GM18519 (cell line): ENCODE results near the gene GNAI2.
"Not testable (repeated sequence)": the region's sequence is repeated elsewhere in the genome, so short reads cannot be mapped to it uniquely, and the experiment has no call there.

ENCODE experiments used
- ATAC-seq: cut with Tn5 transposase; IDR thresholded peaks from one replicate; pipeline ENCODE4 v1.9.1; 2021; ENCODE audit warnings: mild to moderate bottlenecking, moderate library complexity; ENCODE audit not compliant: unreplicated experiment, low FRiP score

GNAI2 gene

DNA sequence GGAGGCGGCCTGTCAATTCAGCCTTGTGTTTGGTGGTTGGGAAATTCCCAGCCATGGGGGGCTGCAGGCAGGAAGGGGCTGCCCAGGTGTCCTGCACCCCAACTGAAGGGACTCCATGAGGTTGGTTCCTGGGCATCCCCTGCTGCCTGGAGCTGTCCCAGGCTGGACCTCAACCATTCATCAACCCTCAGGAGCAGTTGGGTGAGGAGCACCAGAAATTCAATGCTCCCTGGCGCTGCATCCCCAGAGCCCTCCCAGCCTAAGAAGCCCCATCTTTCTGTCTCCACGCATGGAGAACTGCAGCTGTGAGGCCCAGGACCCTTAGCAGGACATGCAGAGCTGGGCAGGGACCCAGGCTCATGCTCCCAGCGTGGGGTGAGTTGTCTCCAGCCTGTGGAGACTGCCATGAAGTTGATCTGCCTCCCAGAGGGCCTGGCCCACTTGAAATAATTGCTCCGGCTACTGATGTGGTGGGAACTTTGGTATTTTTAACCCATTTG is 25.0 kb downstream of the GNAI2 start:
- no peak for ATAC-seq

DNA sequence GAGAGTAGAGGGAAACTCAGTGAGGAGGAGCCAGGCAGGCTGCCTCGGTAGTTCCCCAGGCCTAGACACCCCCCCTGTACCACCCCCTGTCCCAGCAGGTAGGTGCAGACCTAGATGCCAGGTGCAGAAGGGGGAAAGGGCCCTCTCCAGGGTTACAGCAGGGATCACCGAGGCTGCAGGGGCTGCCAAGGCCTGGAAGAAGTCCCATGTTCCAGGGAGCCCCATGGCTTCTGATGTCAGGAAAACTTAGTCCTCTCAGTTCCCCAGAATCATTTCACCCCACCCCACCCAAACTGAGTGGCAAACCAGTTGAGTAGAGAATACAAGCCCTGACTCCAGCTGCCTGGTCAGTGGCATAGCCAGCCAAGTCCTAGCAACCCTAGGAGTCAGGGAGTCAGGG is 25.5 kb downstream of the GNAI2 start:
- no peak for ATAC-seq

DNA sequence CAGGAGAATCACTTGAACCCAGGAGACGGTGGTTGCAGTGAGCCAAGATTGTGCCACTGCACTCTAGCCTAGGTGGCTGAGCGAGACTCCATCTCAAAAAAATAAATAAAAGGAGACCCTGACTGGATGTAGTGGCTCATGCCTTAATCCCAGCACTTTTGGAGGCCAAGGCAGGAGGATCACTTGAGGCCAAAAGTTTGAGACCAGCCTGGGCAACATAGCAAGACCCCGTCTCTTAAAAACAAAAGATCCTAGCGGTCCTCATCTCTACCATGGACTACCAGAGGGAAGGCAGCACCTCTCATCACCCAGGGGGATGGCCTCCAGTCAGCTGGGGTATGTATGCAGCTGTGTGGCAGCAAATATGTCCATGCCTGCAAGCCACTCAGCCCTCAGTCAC is 26.2 kb downstream of the GNAI2 start:
- not testable (repeated sequence) for ATAC-seq

DNA sequence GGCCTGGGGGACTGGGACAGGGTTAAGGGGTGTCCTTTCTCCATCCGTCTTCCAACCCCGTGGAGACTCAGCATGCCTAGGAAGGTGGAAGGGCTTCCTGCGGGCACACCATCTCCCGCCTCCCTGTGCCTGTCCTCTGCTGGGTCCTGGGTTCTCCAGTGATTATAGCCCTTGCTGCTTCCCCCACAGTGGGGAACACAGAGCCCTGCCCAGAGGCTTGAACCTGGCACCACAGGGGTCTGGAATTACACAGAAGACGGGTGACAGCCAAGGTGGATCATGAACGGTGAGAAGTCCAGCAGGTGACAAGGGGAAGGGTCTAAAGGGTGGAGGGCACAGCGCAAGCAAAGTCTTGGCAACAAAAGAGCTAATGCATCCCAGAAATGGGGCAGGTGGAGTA is 26.8 kb downstream of the GNAI2 start:
- no peak for ATAC-seq

DNA sequence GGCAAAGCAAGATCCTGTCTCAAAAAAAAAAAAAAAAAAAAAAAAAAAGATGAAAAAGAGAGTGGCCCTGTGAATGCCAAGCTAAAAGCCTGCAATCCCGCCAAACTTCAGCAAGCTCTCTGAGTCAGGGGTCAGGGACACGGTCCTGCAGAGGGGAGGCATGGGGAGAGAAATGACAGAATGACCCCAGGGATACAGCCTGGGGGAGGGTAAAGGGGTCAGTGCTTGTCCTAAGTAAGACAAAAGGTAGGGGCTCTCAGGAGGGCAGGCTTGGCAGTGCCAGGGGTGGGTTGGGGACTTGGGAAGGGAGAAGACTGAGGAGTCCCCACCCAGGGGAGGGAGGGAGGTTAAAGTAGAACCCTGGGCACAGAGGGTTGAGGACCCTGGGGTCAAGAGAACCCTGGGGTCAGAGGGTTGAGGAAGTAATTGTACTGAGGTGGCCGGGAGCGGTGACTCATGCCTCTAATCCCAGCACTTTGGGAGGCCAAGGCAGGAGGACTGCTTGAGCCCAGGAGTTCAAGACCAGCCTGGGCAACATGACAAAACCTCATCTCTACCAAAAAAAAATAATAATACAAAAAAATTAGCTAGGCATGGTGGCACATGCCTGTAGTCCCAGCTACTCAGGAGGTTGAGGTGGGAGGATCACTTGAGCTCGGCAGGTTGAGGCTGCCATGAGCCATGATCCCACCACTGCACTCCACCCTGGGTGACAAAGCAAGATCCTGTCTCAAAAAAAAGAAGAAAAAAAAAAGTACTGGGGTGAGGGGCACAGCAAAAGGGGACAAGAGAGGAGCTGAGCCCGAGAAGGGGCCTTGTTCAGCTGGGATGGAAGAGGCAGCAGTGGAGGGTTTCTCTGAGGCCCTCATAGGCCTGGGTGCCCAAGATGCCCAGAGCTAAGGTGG is 27.7 kb downstream of the GNAI2 start:
- no peak for ATAC-seq

DNA sequence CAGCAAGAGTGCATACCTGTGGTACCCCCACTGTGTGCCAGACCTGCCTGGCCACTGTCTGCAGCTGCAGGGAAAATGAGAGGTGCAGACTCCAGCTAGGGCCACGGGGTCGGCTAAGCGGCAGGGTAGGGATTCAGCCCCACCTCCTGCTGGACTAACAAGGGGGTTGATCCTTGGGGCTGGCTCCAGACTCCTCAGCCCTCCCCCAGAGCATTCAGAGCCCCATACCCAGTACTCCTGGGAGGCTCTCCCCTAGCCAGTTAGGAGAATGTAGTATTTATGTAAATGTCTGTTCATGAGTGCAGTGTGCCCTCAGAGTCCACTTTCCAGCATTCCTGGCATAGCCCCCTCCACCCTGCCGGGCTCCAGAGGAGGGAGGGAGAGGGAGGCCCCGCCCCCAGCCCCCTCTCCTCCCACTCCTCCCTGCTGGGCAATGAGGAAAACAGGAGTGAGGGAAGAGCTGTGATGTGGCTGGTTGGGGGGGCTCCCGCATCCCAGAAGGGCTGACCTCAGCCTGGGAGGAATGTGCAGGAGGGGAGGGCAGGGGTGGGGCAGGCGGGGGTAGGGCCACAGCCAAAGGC is 28.5 kb downstream of the GNAI2 start:
- ATAC-seq = no peak

DNA sequence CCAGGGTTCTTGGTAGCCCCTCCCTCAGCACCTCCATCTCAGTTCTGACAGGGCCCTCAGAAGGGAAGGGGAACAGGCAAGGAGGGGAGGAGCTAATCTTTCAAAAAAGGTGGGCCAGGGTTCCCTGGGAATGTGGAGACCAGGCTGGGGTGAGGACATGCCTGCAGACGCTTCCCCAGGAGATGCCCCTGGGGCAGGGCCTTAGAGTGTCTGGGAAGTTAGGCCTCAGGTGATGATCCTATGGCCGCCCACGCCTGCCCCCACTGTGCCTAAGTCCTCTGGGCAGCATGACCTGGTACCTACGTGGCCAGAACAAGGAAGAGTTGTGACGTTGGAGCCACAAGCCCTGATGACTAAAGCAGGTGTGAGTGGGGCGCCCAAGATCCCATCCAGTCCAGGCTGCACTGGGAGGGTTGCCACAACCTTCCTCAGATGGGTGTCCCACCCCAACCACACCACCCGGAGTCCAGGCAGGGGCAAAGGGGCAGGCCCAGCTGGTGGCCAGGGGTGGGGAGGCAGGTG is 29.0 kb downstream of the GNAI2 start:
- ATAC-seq = no peak

DNA sequence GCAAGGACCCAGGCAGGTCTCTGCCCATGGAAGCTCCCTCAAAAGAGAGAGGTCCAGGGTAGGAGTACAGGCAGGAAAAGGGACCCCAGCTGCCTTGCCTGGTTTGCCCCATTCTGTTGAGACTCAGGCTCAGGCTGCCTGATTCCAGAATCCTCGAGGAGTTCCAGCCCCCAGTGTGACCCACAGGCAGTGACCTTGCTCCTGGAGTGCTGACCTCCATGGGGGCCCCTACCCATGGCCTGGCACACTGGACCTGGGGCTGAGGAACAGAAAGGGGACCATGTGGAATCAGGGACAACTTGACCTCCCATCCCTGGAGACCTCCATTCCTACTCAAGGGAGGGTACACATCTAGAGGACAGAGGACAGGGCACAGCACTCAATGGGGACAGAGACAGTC is 29.6 kb downstream of the GNAI2 start:
- no peak for ATAC-seq

DNA sequence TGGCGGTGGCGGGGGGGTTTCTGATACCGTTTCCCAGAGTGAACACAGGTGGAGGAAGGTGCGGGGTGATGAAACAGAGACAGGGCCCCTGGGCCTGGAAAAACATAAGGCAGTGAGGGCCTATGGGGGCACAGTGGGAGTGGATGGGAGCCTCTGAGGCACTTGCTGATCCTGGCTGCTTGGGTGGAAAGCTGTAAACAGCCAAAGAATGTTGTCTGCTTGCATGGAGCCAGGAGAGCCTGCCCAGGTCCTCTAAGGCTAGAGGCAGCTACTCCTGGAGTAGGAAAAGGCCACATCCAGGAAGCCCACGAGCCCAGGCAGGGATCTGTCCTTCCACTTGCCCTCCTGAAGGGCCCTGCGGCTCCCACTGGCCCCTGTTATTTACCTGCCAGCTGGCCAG is 30.0 kb downstream of the GNAI2 start:
- ATAC-seq = no peak

DNA sequence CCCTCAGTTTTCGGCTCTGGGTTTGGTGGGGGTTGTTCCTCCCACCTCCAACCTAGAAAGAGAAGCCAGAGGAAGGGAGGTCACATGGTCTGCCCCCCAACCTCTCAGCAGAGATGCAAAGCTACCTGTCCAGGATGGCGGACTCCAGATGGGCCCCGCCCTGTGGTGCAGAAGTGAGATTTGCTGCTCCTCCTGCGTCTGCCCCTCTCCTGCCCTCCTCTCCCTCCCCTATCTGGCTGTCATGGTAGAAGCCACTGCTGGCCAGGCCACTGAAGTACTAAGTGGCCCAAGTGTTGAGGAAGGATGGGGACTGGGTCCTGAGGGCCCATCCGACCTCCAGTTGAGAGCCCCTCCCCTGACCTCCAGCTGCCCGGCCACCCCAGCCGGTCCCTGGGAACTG is 30.8 kb downstream of the GNAI2 start:
- no peak for ATAC-seq

DNA sequence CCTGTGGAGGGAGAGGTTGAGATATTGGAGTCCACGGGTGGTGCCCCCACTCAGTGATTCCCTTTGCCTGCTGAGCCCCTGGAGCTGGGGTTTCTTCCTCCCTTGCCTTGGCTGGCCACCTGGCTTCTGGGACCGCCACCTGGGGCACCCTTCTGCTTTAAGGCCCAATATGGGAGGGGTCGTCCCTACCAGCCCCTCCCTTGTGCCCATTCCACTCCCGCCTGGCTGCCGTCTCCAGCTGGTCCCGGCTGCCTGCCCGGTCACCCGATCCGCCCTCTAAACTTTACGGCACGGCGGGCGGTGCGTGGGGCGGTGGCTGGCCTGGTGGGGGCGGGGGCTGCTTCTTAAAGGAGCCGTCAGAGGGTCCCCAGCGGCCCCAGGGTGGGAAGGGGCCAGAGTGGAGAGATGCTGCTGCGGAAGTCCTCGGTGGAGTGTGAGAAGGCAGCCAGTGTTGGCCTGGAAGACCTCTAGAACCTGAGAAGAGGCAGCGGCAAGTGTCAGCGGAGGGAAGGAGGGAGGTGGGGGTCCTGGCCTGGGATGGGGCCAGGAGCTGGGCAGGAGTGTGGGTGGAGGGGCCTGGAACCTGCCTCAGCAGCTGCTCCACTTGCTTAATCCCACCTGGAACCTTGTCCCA is 31.4 kb downstream of the GNAI2 start:
- ATAC-seq = no peak

DNA sequence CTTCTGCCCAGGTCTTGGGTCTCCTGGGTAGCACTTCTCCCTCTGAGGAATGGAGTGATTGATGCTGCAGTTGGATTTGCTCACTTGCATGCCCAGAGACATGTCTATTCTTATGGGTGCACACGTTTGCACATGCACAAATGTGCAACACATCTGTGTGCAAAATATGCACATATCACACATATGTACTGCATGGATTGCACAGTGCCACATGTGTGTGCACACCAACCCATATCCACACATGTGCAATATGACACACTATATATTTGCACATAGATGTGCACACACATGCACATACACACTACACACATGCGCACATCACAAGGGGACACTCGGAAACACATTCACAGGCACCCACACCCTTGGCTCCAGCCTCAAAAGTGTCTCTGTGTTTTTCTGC is 32.3 kb downstream of the GNAI2 start:
- ATAC-seq = no peak

DNA sequence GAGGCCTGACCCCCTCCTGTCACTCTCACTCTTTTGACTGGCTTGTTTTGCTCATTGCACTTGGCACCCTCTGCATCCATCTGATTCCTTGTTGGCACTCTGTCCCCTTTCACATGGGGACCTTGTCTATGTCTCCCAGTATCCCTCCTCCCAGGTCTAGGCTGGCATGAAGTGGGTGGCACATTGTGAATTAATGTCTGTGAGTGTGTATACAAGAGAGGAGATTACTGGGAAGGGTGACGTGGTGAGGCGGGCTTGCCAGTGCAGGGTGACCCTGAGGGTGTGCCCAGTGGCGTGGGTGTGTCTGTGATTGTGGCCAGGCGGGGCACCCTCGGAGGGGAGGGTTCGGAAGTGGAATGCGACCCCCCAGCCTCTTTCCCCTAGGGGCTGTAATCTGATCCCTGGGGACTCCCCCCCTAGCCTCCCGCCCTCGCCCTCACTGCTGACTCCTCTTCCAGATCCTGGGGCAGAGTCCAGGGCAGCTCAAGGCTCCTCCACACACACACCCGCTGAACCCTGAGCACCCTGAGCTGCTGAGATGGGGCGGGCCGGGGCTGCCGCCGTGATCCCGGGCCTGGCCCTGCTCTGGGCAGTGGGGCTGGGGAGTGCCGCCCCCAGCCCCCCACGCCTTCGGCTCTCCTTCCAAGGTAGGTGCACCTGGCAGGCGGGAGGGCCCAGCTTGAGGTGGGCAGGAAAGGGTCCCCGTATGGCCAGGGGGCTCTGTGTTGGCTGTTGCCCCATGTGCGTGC is 32.9 kb downstream of the GNAI2 start, which contains the start of gene SEMA3B:
TSS of gene SEMA3B (plus strand) at position 445 of the 749 bp plus-strand sequence. CDS start at position 539, 94 bp downstream.
- ATAC-seq = no peak

DNA sequence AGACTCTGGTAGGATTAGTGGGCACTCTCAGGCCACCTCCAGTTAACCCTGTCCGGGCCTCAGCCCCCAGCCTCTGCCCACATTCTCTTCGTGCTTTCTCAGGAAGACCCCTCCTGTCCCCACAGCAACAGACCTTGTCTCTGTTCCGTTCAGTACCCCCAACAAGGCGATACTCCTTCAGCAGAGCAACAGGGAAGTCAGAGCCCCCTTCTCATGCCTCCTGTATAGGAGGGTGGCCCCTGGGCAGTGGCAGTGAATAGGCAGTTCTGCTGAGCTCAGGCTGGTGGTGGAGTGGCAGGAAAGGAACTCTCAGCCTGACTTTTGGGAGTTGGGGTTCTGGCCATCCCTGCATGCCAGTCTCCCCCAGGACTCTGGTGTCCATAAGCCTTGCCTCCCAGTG is 33.5 kb downstream of the GNAI2 start:
- no peak for ATAC-seq

DNA sequence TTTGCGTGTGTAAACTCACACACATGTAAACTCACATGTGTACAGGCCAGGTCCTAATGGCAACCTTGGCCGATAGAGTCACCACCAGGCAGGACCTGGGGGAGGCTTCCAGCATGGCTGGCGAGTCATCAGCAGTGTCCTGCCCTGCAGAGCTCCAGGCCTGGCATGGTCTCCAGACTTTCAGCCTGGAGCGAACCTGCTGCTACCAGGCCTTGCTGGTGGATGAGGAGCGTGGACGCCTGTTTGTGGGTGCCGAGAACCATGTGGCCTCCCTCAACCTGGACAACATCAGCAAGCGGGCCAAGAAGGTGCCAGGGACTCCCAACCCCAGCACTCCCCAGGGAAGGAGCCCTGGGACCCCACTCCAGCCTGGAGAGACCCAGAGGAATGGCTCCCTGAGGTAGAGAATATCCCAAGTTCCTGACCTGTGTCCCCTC is 34.0 kb downstream of the GNAI2 start:
- no peak for ATAC-seq

DNA sequence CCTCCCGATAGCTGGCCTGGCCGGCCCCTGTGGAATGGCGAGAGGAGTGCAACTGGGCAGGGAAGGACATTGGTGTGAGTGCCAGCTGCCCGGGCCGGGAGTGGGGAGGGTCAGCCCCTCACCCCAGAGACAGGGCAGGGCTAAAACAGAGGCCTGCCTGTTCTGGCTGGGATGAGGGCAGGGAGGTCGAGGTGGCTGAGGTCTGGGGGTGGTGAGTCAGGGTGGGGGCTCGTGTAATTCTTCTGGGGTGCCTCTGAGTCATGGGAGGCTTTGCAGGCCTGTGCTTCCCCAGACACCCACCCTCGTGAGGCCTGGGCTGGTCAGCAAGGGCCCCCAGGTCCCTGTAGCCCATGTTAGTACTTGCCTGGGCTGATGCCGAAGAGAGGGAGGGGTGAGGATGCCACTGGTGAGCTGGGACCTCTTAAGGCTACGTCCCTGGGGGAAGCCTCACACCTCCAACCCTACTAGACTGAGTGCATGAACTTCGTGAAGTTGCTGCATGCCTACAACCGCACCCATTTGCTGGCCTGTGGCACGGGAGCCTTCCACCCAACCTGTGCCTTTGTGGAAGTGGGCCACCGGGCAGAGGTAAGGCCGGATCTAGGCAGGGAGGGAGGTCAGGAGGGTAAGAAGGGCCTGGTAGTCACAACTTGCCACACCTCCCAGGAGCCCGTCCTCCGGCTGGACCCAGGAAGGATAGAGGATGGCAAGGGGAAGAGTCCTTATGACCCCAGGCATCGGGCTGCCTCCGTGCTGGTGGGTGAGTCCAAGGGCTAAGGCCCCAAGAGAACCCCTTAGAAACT is 34.6 kb downstream of the GNAI2 start:
- no peak for ATAC-seq

DNA sequence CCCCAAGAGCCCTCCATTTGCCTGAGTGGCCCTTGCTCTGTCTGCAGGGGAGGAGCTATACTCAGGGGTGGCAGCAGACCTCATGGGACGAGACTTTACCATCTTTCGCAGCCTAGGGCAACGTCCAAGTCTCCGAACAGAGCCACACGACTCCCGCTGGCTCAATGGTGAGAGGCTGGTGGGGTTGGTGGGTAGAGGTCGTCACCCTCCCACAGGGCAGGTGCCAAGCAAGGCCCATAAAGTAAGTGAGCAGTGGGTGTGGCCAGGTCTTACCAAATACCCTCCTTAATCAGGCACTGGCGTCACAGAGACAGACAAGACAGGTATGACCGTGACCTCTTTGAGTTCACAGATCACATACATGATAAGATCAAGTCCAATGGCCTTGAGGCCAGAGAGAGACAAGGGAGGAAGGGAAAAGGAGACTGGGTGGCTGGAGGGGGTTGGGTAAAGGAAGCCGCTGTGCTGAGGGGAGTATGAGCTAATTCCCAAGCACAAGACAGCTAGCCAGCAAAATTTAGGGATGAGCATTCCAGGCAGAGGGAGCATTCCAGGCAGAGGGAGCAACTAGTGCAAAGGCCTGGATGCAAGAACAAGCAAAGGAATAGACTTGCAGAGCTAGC is 35.4 kb downstream of the GNAI2 start:
- ATAC-seq = no peak

DNA sequence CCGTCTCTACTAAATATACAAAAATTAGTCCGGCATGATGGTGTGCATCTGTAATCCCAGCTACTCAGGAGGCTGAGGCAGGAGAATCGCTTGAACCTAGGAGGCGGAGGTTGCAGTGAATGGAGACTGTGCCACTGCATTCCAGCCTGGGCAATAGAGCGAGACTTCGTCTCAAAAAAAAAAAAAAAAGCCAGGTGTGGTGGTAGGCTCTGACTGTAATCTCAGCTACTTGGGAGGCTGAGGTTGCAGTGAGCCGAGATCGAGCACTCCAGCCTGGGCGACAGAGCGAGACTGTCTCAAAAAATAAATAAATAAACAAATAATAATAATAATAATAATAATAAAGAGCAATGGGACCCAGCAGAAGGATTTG is 36.5 kb downstream of the GNAI2 start:
- not testable (repeated sequence) for ATAC-seq
